Fibroblast of skin of right quadriceps (primary cell): ENCODE results near the gene UGT1A3.
"Not testable (repeated sequence)": the region's sequence is repeated elsewhere in the genome, so short reads cannot be mapped to it uniquely, and the experiment has no call there.

ENCODE experiments used
- DNase-seq: peaks from one replicate; pipeline ENCODE4 v3.0.0-alpha.2; 2013

UGT1A3 gene

DNA sequence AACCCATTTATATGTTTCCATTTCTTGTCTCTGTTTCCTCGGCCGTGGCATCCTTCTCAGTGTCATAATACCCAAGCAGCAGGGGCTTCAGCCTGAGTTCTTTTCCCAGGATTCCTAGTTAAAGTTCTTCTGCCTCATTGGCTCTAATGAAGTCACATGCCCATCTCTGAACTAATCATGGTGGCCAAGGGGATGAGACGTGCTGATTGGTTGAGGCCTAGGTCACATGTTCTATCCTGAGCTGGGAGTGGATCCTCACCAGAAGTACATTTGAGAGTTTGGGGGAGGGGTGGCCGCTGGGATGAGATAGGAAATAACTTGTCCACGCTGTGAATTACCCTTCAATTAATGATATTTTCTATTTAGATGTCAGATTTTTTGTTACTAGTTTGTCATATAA, 19.9 kb upstream of the UGT1A3 start:
- no peak for DNase-seq

GRCh38 chr2:233711312-233712008, 17.4 kb upstream of the UGT1A3 start:
- peak; percentile 64 for DNase-seq

DNA sequence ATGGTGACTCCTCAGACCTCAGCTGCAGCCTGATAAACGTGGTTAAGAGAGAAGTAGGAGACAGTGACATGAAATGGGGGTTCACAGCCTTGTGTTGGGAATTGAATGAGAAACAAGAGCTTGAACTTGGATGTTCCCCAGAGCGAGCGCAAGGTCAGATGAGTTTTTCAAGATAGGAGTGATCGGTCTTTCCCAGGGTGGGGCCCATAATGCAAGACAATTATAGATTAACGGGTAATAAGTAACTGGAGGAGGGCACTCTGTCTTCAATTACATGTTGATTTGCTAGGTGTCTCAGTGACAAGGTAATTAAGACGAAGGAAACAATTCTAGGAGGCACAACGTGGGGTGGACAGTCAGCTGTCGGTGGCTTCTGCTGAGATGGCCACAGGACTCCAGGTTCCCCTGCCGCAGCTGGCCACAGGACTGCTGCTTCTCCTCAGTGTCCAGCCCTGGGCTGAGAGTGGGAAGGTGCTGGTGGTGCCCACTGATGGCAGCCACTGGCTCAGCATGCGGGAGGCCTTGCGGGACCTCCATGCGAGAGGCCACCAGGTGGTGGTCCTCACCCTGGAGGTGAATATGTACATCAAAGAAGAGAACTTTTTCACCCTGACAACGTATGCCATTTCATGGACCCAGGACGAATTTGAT, 16.1 kb upstream of the UGT1A3 start, which contains the start of gene UGT1A5:
Gene UGT1A5 (plus strand): TSS at position 297 of the 651 bp plus-strand sequence. CDS start 85 bp downstream, at position 382.
- no peak for DNase-seq

DNA sequence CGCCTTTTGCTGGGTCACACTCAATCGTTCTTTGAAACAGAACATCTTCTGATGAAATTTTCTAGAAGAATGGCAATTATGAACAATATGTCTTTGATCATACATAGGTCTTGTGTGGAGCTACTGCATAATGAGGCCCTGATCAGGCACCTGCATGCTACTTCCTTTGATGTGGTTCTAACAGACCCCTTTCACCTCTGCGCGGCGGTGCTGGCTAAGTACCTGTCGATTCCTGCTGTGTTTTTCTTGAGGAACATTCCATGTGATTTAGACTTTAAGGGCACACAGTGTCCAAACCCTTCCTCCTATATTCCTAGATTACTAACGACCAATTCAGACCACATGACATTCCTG, 15.6 kb upstream of the UGT1A3 start:
- DNase-seq, result no peak

DNA sequence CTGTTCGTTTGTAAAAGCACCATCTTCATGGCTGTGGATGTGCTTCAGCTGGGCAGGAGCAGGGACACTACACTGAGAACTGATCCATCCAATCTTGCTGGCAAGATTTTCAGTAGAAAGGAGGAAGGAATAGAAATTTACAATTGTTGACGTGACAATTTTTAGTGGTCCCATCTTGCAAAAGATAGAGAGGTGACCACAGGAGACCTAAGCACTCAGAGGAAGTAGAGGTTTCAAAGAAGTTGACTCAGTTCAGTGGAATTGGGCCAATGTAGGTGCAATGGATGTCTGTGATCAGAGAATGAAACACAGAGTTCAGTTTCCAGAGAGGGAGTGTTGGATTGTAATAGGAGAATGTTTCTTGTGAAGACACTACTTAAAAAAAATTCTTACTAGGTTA, 14.7 kb upstream of the UGT1A3 start:
- DNase-seq, result no peak

DNA sequence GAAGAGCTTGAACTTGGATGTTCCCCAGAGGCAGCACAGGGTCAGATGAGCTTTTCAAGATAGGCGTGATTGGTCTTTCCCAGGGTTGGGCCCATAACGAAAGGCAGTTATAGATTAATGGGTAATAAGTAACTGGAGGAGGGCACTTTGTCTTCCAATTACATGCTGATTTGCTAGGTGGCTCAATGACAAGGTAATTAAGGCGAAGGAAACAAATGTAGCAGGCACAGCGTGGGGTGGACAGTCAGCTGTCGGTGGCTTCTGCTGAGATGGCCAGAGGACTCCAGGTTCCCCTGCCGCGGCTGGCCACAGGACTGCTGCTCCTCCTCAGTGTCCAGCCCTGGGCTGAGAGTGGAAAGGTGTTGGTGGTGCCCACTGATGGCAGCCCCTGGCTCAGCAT, 10.3 kb upstream of the UGT1A3 start, which contains the start of gene UGT1A4:
Gene UGT1A4 (plus strand): TSS at position 185 of the 400 bp plus-strand sequence. CDS start 85 bp downstream, at position 270.
- DNase-seq, result no peak

GRCh38 chr2:233736868-233737653, 8.2 kb downstream of the UGT1A3 start:
- DNase-seq, result not testable (repeated sequence)

DNA sequence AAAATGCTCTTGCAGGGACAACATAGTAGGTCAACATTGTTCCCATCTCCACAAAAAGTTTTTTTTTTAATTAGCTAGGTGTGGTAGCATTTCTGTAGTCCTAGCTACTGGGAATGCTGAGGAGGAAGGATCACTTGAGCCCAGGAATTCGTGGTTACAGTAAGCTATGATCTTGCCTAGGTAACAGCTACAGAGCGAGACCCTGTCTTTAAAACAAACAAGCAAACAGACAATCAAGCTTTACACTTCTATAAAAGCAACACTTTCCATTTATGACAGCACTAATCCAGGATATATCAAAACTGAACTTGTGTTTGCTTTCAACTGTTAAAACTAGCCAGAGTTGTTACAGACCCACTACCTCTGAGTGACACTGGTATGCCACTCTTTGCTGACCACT, 12.0 kb downstream of the UGT1A3 start:
- DNase-seq, result no peak

GRCh38 chr2:233743464-233744259, 14.8 kb downstream of the UGT1A3 start:
- no peak for DNase-seq

DNA sequence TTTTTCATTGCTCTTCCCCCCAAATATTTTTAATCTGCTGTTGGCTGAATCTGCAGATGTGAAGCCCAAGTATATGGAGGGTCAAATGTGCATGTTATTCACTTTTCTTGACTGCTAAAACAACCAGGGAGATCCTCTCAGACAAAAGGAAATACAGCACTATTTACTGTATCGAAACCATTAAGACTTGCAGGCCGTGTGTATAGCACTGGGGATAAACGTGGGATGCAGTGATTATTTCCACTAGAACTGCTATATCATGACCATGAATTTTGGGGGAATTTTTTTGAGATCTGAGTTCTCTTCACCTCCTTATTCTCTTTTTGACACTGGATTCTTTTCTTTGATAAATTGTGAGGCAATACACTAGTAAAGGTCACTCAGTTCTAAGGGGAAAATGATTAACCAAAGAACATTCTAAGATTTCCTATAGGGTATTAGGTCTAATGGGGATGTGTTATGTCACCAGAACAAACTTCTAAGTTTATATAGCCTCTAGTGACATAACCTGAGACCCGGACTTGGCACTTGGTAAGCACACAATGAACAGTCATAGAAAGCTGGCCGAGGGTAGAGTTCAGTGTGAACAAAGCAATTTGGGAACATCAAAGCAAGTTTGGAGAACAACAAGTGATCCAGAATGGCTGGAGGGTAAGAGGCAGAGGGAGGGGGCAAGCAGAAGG, 16.4 kb downstream of the UGT1A3 start:
- no peak for DNase-seq

DNA sequence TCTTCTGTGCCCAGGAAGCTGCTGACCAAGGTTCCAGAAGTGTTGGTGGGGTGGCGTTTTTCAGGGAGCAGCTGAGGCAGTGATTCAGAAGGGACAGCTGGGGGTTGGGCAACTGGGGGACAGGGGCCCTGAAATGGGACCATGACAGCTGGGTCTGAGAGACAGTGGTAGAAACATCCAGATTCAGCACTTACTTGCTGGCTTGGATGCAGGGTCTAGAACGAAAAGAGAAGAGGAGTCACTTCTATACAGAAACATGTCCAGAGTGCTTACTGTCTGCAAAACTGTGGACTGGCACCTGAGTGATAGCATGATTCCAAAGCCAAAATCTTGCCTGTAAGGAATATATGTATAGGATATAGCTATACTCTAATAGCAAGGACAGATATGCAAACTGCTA, 17.0 kb downstream of the UGT1A3 start:
- DNase-seq, result not testable (repeated sequence)

DNA sequence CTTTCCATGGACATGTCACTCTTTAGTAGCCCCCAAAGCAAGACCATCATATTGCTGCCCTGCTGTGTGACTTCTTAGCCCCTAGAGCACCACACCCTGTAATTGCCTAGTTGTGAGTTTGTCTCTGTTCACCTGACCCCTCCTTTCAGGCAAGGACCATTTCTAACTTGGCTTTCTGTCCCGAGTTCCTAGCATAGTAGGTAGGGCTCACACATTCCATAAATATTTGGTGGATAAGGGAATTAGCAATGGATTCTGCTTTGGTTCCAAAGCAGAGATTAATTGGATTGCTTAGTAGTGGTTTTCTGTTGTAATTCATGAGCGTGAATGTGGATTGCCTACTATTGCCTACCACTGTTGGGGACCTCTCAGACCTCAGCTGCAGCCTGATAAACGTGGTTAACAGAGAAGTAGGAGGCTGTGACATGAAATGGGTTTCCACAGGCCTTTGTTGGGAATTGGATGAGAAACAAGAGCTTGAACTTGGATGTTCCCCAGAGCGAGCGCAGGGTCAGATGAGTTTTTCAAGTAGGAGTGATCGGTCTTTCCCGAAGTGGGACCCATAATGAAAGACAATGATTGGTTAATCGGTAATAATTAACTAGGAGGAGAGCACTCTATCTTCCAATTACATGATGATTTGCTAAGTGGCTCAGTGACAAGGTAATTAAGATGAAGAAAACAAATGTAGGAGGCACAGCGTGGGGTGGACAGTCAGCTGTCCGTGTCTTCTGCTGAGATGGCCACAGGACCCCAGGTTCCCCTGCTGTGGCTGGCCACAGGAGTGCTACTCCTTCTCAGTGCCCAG, 17.8 kb downstream of the UGT1A3 start:
- DNase-seq, result no peak

GRCh38 chr2:233747283-233747544, 18.4 kb downstream of the UGT1A3 start:
- DNase-seq, result no peak

DNA sequence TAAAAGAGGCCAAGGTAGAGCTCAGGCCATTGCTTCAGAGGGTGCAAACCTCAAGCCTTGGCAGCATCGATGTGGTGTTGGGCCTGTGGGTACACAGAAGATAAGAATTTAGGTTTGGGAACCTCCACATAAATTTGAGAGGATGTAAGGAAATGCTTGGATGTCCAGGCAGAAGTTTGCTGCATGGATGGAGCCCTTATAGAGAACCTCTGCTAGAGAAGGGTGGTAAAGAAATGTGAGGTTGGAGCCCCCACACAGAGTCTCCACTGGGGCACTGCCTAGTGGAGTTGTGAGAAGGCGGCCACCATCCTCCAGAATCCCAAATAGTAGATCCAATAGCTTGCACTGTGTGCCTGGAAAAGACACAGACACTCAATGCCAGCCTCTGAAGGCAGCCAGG, 21.8 kb downstream of the UGT1A3 start:
- DNase-seq, result not testable (repeated sequence)

DNA sequence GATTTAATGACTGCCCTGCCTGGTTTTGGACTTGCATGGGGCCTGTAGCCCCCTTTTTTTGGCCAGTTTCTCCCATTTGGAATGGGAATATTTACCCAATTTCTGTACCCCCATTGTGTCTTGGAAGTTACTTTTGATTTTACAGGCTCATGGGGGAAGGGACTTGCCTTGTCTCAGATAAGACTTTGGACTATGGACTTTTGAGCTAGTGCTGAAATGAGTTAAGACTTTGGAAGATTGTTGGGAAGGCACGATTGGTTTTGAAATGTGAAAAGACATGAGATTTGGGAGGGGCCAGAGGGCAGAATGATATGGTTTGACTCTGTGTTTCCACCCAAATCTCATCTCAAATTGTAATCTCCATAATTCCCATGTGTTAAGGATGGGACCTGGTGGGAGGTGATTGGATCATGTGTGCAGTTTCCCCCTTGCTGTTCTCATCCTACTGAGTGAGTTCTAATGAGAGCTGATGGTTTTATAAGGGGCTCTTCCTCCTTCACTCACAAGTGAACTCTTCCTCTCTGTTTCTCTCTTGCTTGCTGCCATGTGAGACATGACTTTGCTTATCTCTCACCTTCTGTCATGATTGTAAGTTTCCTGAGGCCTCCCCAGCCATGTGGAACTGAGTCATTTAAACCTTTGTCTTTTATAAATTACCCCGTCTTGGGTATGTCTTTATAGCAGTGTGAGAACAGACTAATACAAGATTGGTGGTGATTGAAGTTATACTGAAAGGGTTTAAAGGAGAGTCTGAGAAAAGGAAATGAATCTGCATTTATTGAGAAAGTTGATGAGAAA, 22.6 kb downstream of the UGT1A3 start:
- not testable (repeated sequence) for DNase-seq

DNA sequence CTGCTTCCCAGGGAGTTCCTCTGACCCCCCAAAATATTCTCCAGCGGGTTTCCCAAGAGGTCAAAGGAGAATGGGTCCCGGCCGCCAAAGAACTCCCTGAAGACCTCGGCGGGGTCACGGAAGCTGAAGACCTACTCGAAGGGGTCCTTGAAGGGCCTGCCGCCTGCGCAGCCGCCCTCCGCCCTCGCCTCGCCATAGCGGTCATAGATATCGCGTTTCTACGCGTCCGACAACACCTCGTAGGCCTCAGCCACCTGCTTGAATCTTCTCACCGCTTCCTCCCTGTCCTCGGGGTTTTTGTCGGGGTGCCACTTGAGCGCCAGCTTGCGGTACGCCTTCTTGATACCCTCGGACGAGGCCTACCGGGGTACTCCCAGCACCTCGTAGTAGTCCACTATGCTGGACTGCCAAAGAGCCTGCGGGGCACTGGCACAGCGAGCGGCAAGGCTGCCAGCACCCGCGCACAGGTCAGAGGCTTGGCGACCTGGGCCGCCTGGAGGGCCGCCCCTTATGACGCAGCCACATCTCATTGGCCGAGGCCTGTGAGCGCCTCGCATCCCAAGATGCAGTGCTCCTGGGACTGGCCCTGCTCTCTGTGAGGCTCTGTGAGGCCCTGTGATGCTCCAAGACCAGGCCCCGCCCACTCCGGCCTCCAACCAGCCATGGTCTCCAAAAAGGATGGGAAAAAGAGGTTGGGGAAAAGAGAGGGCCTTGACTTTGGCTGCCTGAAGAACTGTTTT, 26.2 kb downstream of the UGT1A3 start:
- no peak for DNase-seq

DNA sequence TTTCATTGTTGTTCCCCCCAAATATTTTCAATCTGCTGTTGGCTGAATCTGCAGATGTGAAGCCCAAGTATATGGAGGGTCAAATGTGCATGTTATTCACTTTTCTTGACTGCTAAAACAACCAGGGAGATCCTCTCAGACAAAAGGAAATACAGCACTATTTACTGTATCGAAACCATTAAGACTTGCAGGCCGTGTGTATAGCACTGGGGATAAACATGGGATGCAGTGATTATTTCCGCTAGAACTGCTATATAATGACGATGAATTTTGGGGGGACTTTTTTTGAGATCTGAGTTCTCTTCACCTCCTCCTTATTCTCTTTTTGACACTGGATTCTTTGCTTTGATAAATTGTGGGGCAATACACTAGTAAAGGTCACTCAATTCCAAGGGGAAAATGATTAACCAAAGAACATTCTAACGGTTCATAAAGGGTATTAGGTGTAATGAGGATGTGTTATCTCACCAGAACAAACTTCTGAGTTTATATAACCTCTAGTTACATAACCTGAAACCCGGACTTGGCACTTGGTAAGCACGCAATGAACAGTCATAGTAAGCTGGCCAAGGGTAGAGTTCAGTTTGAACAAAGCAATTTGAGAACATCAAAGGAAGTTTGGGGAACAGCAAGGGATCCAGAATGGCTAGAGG, 27.7 kb downstream of the UGT1A3 start:
- DNase-seq, result no peak

GRCh38 chr2:233758141-233758540, 29.3 kb downstream of the UGT1A3 start:
- no peak for DNase-seq

DNA sequence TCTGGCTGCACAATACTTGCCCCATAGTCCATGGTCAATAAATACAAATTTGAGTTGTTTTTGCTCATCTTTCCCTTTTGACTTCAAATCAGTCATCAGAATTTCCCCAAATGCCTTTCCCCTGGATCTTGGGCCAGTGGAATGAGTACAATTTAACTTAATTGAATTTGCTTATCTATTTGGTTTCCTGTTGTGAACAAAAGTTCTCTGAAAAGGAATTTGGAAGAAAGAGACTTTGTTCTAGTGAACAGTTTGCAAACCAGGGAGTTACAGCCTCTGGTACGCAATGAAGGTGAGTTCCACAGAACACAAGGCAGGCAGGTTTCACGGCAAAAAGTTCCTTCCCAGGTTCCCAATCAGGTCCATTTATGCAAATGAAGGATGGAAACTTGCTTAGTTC, 30.0 kb downstream of the UGT1A3 start:
- no peak for DNase-seq

DNA sequence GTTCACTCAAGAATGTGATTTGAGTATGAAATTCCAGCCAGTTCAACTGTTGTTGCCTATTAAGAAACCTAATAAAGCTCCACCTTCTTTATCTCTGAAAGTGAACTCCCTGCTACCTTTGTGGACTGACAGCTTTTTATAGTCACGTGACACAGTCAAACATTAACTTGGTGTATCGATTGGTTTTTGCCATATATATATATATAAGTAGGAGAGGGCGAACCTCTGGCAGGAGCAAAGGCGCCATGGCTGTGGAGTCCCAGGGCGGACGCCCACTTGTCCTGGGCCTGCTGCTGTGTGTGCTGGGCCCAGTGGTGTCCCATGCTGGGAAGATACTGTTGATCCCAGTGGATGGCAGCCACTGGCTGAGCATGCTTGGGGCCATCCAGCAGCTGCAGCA, 31.2 kb downstream of the UGT1A3 start, which contains the start of gene UGT1A1:
Gene UGT1A1 (plus strand): TSS at position 228 of the 400 bp plus-strand sequence. CDS start 18 bp downstream, at position 246.
- DNase-seq, result no peak
